Karpas-422 (cell line): ENCODE results near the gene NFE2L2. TPM values are rescaled to one million over a fixed set of nuclear protein-coding genes. Genes with fewer than 3 reads are reported as not detected.

Experiments used
- DNase-seq: peaks from one replicate; pipeline ENCODE4 v3.0.0-alpha.2; 2015
- H2AFZ ChIP-seq: fragments of 200-600 bp; sonication (generic); 2 replicates; pipeline ENCODE4 v1.6.1; 2014; ENCODE audit warnings: antibody characterized with exemption, low read length, mixed read lengths
- H3K27ac ChIP-seq: fragments of 200-600 bp; sonication (generic); 2 replicates; pipeline ENCODE4 v1.5.1; 2014; ENCODE audit warnings: mild to moderate bottlenecking, low read length, moderate library complexity
- H3K27me3 ChIP-seq: fragments of 200-600 bp; sonication (generic); 2 replicates; pipeline ENCODE4 v1.6.1; 2014; ENCODE audit warnings: low read length, mixed read lengths
- H3K36me3 ChIP-seq: fragments of 200-600 bp; sonication (generic); 2 replicates; pipeline ENCODE4 v1.6.1; 2014; ENCODE audit warnings: low read length, mixed read lengths; ENCODE audit not compliant: insufficient read depth
- H3K4me1 ChIP-seq: fragments of 200-600 bp; sonication (generic); 2 replicates; pipeline ENCODE4 v1.6.1; 2014; ENCODE audit warnings: mild to moderate bottlenecking, low read length, mixed read lengths
- H3K4me2 ChIP-seq: fragments of 200-600 bp; sonication (generic); 2 replicates; pipeline ENCODE4 v1.6.1; 2014; ENCODE audit warnings: low read length, low read depth, mild to moderate bottlenecking; ENCODE audit not compliant: poor library complexity, severe bottlenecking
- H3K4me3 ChIP-seq: fragments of 200-600 bp; sonication (generic); 2 replicates; pipeline ENCODE4 v1.5.1; 2014; ENCODE audit warnings: mild to moderate bottlenecking, antibody characterized with exemption, low read length, mixed read lengths
- H3K79me2 ChIP-seq: fragments of 200-600 bp; sonication (generic); 2 replicates; pipeline ENCODE4 v1.6.1; 2014; ENCODE audit warnings: mild to moderate bottlenecking, low read length, mixed read lengths
- H3K9ac ChIP-seq: fragments of 200-600 bp; sonication (generic); 2 replicates; pipeline ENCODE4 v1.6.0; 2014; ENCODE audit warnings: low read length
- H3K9me2 ChIP-seq: fragments of 200-600 bp; sonication (generic), shearing (Covaris generic); replicated peaks from 2 replicates; pipeline ENCODE4 v1.6.0; 2014; ENCODE audit warnings: mild to moderate bottlenecking, low read length, moderate library complexity; ENCODE audit not compliant: insufficient read depth
- H3K9me3 ChIP-seq: fragments of 300-700, 200-600 bp; sonication (generic); 2 replicates; pipeline ENCODE4 v1.6.1; 2014; ENCODE audit warnings: low read length, mixed read lengths
- H4K20me1 ChIP-seq: fragments of 200-600 bp; sonication (generic); 2 replicates; pipeline ENCODE4 v1.6.1; 2014; ENCODE audit warnings: mild to moderate bottlenecking, antibody characterized with exemption, low read length, low read depth; ENCODE audit not compliant: insufficient read depth
- total RNA-seq: library from RNA; depleted of rRNA; stranded (reverse); fragments of >200 nt; shearing (Covaris generic); gene quantifications from 2 replicates; pipeline ENCODE4 v1.2.3, GENCODE V29; 2014; ENCODE audit warnings: low replicate concordance

The NFE2L2 gene
- total RNA-seq, 1 experiment from 2014 or later = 66.7 TPM

- Histone ChIP-seq H2AFZ (no peak overlapping the region), H3K4me1 (peaks cover 12% of the 10 kb centered on the region), H3K4me2 (no peak overlapping the region), H3K79me2 (no peaks in the 10 kb centered on the region), H3K9me3 (no peaks in the 10 kb centered on the region), H3K27ac (no peak overlapping the region), H3K36me3 (no peaks in the 10 kb centered on the region), H3K27me3 (no peaks in the 10 kb centered on the region), H3K9me2 (no peaks in the 10 kb centered on the region), H3K4me3 (no peak overlapping the region), H4K20me1 (no peaks in the 10 kb centered on the region), H3K9ac (no peak overlapping the region)
- no peak for DNase-seq
Observed at GRCh38 chr2:177298191-177298590, 33.7 kb upstream of the NFE2L2 start.

DNA sequence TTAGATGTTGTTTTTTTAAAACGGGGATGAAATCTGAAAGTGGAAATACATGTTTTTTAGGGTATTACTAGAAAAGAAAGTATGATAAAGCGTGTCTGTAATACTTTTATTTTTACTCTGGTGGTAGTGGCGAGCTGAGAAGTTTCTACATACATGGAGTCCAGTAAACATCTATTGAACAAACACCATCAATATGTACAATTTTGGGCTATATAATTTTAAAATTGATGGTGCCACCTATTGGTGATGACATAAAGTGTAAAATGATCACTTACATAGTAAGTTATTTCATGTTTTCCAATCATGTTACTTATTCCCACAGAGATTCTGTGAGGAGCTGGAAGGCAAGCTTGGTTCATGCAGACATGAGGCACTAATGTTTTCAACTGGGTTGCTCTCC is 31.5 kb upstream of the NFE2L2 start:
- no peaks in the 10 kb centered on the region for H3K9me2 ChIP-seq
- no peaks in the 10 kb centered on the region for H3K36me3 ChIP-seq
- no peak overlapping the region for H3K9ac ChIP-seq
- H3K4me1 ChIP-seq = peaks cover 12% of the 10 kb centered on the region
- no peaks in the 10 kb centered on the region for H4K20me1 ChIP-seq
- H3K4me3 ChIP-seq = no peak overlapping the region
- no peak overlapping the region for H2AFZ ChIP-seq
- no peak overlapping the region for H3K4me2 ChIP-seq
- H3K27me3 ChIP-seq = no peaks in the 10 kb centered on the region
- peak; percentile 54 for DNase-seq
- no peak overlapping the region for H3K27ac ChIP-seq
- no peaks in the 10 kb centered on the region for H3K9me3 ChIP-seq
- no peaks in the 10 kb centered on the region for H3K79me2 ChIP-seq

DNA sequence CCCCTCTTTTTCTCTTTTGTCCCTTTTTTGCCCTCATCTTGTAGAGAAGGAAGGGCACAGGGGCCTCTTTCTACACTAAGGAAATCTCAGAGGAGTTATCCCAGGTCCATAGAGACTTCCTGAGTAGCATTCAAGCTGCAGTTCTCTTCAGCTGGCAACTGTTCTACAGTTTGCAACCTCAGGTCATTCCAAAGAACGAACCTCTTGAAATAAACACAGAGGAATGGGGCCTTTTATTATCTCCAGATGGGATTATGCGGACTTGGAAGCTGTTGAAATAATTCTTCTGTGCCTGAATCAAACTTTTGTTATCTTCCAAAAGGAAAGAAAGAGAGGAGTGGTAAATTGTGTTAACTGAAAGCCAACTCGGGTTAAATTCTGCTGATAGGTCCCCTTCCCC is 31.0 kb upstream of the NFE2L2 start:
- Histone ChIP-seq H3K9me2 (no peaks in the 10 kb centered on the region), H3K36me3 (no peaks in the 10 kb centered on the region), H3K79me2 (no peaks in the 10 kb centered on the region), H3K9ac (no peak overlapping the region), H4K20me1 (no peaks in the 10 kb centered on the region), H3K4me3 (no peak overlapping the region), H3K27ac (no peak overlapping the region), H3K9me3 (no peaks in the 10 kb centered on the region), H3K27me3 (no peaks in the 10 kb centered on the region), H2AFZ (no peak overlapping the region), H3K4me1 (peaks cover 12% of the 10 kb centered on the region), H3K4me2 (no peak overlapping the region)
- no peak for DNase-seq

GRCh38 chr2:177291701-177292100 is 27.2 kb upstream of the NFE2L2 start:
- H3K4me1 ChIP-seq = peaks cover 6% of the 10 kb centered on the region; the same call in 1 of the 2 replicates
- no peaks in the 10 kb centered on the region for H3K9me2 ChIP-seq
- no peaks in the 10 kb centered on the region for H3K27me3 ChIP-seq
- H2AFZ ChIP-seq = no peak overlapping the region
- H4K20me1 ChIP-seq = no peaks in the 10 kb centered on the region
- H3K36me3 ChIP-seq = no peaks in the 10 kb centered on the region
- H3K9ac ChIP-seq = no peak overlapping the region
- H3K27ac ChIP-seq = no peak overlapping the region
- H3K4me3 ChIP-seq = no peak overlapping the region
- no peaks in the 10 kb centered on the region for H3K9me3 ChIP-seq
- no peak for DNase-seq
- no peak overlapping the region for H3K4me2 ChIP-seq
- no peaks in the 10 kb centered on the region for H3K79me2 ChIP-seq

GRCh38 chr2:177289824-177290628 is 25.5 kb upstream of the NFE2L2 start:
- H3K36me3 ChIP-seq = no peaks in the 10 kb centered on the region
- H3K4me3 ChIP-seq = no peak overlapping the region
- peaks cover 3% of the 10 kb centered on the region; the same call in 1 of the 2 replicates for H3K4me1 ChIP-seq
- H3K27me3 ChIP-seq = no peaks in the 10 kb centered on the region
- H4K20me1 ChIP-seq = no peaks in the 10 kb centered on the region
- no peaks in the 10 kb centered on the region for H3K9me3 ChIP-seq
- no peak for DNase-seq
- no peak overlapping the region for H3K4me2 ChIP-seq
- H2AFZ ChIP-seq = no peak overlapping the region
- no peak overlapping the region for H3K27ac ChIP-seq
- H3K79me2 ChIP-seq = no peaks in the 10 kb centered on the region
- no peaks in the 10 kb centered on the region for H3K9me2 ChIP-seq
- H3K9ac ChIP-seq = no peak overlapping the region

GRCh38 chr2:177287814-177288213 is 23.3 kb upstream of the NFE2L2 start:
- DNase-seq = no peak
- H3K27me3 ChIP-seq = no peaks in the 10 kb centered on the region
- no peak overlapping the region for H2AFZ ChIP-seq
- no peaks in the 10 kb centered on the region for H3K9me2 ChIP-seq
- H3K36me3 ChIP-seq = no peaks in the 10 kb centered on the region
- no peak overlapping the region for H3K4me2 ChIP-seq
- H3K9me3 ChIP-seq = no peaks in the 10 kb centered on the region
- H4K20me1 ChIP-seq = no peaks in the 10 kb centered on the region
- no peak overlapping the region for H3K9ac ChIP-seq
- peaks cover 3% of the 10 kb centered on the region; the same call in 1 of the 2 replicates for H3K4me1 ChIP-seq
- H3K4me3 ChIP-seq = no peak overlapping the region
- H3K27ac ChIP-seq = no peak overlapping the region
- H3K79me2 ChIP-seq = no peaks in the 10 kb centered on the region

GRCh38 chr2:177285892-177286715 is 21.6 kb upstream of the NFE2L2 start:
- no peaks in the 10 kb centered on the region for H3K9me3 ChIP-seq
- DNase-seq = no peak

GRCh38 chr2:177284531-177284930 is 20.0 kb upstream of the NFE2L2 start:
- Histone ChIP-seq H3K36me3 (no peaks in the 10 kb centered on the region), H3K9me3 (no peaks in the 10 kb centered on the region), H3K4me2 (no peak overlapping the region), H3K4me1 (peaks cover 10% of the 10 kb centered on the region), H3K27me3 (no peaks in the 10 kb centered on the region), H3K79me2 (no peaks in the 10 kb centered on the region), H3K27ac (no peak overlapping the region), H3K9me2 (no peaks in the 10 kb centered on the region), H3K4me3 (no peak overlapping the region), H2AFZ (no peak overlapping the region), H4K20me1 (no peaks in the 10 kb centered on the region), H3K9ac (no peak overlapping the region)
- no peak for DNase-seq

More at GRCh38 chr2:177285892-177286715, 21.6 kb upstream of the NFE2L2 start:
- Histone ChIP-seq H3K4me3 (no peak overlapping the region), H3K27ac (no peak overlapping the region), H3K4me1 (peaks cover 10% of the 10 kb centered on the region), H3K9ac (no peak overlapping the region), H4K20me1 (no peaks in the 10 kb centered on the region), H3K27me3 (no peaks in the 10 kb centered on the region), H3K79me2 (no peaks in the 10 kb centered on the region), H3K9me2 (no peaks in the 10 kb centered on the region), H3K36me3 (no peaks in the 10 kb centered on the region), H2AFZ (no peak overlapping the region), H3K4me2 (no peak overlapping the region)
